NCI-H774 (cell line): Measurements from ENCODE around the gene GCAT.
"Not testable (repeated sequence)": the region's sequence is repeated elsewhere in the genome, so short reads cannot be mapped to it uniquely, and the experiment has no call there.

Experiments
- DNase-seq: peaks from one replicate; lab custom pipeline; 2025; lab: John Stamatoyannopoulos, UW

The GCAT gene

GRCh38 chr22:37782340-37783168, 25.2 kb upstream of the GCAT start:
- DNase-seq: no peak

GRCh38 chr22:37784829-37785495, 22.8 kb upstream of the GCAT start:
- no peak for DNase-seq

GRCh38 chr22:37790234-37790633, 17.5 kb upstream of the GCAT start:
- no peak for DNase-seq

- DNase-seq: no peak
Measured at GRCh38 chr22:37792494-37792893, 15.2 kb upstream of the GCAT start.

GRCh38 chr22:37794376-37794775, 13.4 kb upstream of the GCAT start:
- DNase-seq: no peak

GRCh38 chr22:37796079-37796478, 11.7 kb upstream of the GCAT start:
- DNase-seq: no peak

- not testable (repeated sequence) for DNase-seq
Measured at GRCh38 chr22:37797259-37797658, 10.5 kb upstream of the GCAT start.

- DNase-seq: no peak
Measured at GRCh38 chr22:37797874-37798500, 9.7 kb upstream of the GCAT start.

GRCh38 chr22:37799979-37800378, 7.8 kb upstream of the GCAT start:
- DNase-seq: not testable (repeated sequence)

GRCh38 chr22:37801946-37802309, 5.8 kb upstream of the GCAT start:
- no peak for DNase-seq

- DNase-seq: no peak
Measured at GRCh38 chr22:37802310-37803194, 5.2 kb upstream of the GCAT start.

GRCh38 chr22:37803195-37803638, 4.5 kb upstream of the GCAT start:
- no peak for DNase-seq

- DNase-seq: no peak
Measured at GRCh38 chr22:37803639-37804351, 3.9 kb upstream of the GCAT start.

- DNase-seq: no peak
Measured at GRCh38 chr22:37804352-37804880, 3.3 kb upstream of the GCAT start.

GRCh38 chr22:37804881-37805809, 2.6 kb upstream of the GCAT start:
- DNase-seq: peak; percentile 55

GRCh38 chr22:37805810-37806277, 1.9 kb upstream of the GCAT start:
- DNase-seq: no peak

- no peak for DNase-seq
Measured at GRCh38 chr22:37806409-37807333, 1.1 kb upstream of the GCAT start.

- DNase-seq: no peak
Measured at GRCh38 chr22:37808294-37808657, 542 bp downstream of the GCAT start.
